ENCODE data around the gene MARCHF3.
"Not testable (repeated sequence)": the region's sequence is repeated elsewhere in the genome, so short reads cannot be mapped to it uniquely, and the experiment has no call there.

Gene MARCHF3

DNA sequence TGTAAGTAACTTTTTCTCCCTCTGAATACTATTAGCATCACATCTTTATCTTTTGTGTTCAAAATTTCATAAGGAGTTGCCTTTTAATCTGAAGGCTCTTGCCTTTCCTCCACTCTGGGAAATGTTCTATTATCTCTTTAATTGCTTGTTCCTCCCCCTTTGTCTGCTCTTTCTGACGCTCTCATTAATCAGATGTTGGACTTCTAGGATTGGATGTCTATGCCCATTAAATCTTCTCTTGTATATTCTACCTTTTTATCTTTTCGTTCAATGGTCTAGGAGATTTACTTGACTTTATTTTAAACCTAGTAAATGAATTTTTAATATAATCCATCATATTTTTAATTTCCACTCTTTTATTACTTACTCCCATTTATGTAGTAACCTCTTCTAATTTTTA is 76.7 kb downstream of the MARCHF3 start:
- no peak for DNase-seq (ENCODE audit: low spot score)

DNA sequence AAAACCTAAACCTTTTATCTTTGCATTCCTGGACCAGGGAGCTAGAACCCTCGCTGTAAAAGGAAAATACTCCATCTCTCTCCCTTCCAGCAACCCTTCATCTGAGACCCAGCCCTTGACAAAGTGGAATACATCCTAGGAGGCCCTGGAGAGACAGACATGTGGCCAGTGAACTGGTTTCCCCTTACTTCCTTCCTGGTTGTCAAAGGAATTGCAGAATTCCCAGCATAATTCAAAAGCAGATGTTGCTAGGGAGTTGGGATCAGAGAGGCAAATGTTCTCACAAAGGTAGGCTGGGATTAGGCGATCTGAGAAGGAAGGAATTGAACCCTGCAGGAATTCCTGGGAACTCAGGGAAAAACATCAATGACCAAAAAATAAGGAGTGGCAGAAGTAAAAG is 80.9 kb downstream of the MARCHF3 start:
- DNase-seq (ENCODE audit: low spot score) = no peak

DNA sequence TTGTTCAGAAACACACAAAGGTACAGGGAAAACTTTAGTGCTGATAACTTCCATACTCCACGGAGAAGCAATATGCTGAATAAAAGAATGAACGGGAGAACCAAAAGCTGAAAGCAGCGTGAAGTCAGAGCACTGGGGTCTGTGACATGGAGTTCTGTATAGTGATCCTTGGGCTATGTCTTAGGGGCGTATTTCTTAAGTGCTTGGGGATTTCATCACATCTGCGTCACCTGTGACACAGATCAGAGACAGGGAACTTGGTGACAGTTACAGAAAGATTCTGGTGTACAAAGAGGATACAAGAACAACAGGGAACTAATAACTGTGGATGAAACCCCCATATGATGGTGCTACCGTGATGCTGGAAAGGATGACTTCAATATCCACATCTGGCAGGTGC is 81.9 kb downstream of the MARCHF3 start:
- DNase-seq (ENCODE audit: low spot score) = no peak

DNA sequence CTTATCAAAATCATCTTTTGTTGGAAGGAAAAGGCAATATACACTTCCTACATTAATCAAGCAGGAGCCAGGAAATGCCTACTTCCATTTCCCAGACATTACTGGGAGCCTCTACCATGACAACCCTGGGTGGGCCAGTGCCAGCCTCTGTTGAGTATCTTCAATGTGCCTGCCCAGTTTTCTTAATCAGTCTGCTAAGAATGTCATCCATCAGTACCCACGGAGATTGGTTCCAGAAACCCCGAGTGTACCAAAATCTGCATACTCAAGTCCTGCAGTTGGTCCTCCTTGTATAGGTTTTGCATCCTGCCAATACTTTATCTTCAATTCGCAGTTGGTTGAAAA is 82.4 kb downstream of the MARCHF3 start:
- DNase-seq (ENCODE audit: low spot score) = no peak

DNA sequence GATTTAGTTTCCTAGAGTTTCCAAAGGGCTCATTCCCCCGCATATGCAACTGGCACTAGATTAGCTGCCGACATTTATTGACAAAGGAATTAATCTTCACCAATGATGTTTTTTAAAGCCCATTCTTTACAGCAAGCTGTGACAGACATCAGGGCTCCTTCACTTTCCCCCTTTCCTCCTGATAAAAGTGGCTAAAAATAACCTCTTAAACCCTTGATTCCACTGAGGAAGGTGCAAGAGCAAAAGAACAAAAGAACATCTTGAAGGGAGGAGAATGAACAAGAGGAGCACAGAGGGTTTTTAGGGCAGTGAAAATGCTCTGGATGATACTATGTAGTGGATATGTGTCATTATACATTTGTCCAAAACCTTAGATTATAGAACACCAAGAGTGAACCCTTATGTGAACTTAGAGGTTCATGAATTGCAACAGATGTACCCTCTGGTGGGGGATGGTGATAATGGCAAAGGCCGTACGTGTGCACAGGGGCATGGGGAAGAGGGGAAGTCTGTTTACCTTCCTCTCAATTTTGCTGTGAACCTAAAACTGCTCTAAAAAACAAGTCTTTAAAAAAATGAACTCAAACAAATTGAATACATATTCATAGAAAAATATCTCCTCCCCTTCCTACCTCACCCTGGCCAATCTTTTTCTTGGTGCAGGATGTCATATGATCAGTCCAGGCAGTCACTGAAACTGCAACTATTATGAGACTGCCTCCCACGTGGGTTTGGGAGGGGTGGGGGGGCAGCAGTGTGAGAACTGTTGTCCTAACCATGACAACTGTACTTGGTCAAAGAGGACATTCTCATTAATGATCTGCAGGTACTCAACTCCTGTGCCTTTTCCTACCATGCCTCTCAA is 83.0 kb downstream of the MARCHF3 start:
- DNase-seq (ENCODE audit: low spot score) = no peak

DNA sequence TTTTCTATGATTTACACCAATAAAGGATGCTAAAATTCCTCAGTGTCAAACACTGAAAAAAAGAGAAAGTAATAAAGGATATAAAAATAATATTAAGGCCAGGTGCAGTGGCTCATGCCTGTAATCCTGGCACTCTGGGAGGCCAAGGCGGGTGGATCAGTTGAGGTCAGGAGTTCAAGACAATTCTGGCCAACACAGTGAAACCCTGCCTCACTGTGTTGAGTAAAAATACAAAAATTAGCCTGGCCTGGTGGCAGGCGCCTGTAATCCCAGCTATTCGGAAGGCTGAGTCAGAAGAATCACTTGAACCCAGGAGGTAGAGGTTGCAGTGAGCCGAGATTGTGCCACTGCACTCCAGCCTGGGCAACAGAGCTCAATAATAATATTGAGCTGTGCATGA is 87.5 kb downstream of the MARCHF3 start:
- DNase-seq (ENCODE audit: low spot score) = not testable (repeated sequence)

DNA sequence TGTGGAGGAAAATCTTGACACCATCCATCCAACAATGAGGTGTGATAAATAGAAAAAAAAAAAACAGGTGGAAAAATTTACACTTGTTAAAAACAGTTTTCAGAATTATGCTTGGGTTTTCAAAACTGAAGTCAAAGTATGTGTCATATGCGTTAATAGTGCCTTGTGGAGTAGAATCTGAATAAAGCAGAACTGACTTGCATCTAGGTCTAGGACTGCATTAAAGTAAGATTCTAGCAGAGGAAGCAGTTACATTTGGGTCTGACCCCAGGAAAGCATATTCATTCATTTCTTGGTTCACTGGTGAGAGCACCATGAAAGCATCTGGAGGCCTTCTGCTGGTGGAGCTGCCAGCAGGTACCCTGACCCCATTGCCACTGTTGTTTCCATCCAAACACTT is 89.0 kb downstream of the MARCHF3 start:
- no peak for DNase-seq (ENCODE audit: low spot score)

DNA sequence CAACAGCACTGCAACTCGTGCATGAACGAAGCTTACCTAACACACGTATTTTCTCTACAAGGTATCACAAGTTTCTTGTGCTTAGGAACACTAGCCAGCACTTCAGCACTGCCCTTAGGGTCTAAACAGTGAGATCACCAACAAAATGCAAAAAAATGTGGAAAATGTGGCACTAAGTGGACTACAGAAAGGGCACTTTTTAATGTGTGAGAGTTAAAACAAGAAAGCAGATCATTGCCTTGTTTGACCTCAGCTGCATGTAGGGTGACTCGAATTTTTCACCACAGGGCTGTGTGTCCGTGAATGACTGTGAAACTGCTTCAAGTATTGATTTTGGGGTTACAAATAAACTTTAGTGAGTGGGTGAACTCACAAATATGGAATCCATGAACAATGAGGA is 90.5 kb downstream of the MARCHF3 start:
- no peak for DNase-seq (ENCODE audit: low spot score)

DNA sequence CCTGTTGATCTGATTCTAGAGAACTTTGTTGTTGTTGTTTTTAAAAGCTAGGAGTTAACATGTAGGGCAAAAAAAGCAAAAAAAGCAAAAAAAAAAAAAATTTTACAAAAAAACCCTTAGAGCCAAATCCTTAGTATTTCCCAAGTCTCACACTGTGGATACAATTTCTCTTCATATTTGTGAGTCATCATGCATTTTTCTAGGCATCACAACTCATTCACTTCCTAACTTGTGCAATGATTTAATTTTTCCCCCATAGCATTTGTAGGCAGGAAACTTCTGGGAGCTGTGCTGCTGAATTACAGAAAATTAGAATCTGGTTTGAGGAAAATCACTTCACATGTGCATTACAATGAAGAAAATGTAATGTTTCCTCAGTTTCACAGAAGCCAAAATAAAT is 91.9 kb downstream of the MARCHF3 start:
- DNase-seq (ENCODE audit: low spot score) = no peak

DNA sequence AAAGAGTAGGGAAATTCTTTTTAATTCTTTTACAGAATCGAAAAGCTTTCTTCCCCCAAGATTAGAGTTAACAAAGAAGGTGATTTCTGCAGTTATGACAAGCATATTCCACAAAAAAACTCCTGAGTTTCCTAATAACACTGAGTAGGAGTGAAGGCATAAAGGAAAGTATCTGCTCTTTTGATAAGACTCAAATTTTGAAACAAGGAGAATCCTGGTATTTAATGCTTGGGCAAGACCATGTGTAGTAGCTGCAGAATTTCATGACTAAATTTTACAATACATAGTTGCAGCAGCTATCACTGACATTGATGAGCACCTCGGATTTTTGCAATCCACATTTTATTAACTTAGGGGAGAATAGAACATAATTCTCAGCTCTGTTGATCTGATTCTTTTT is 92.6 kb downstream of the MARCHF3 start:
- DNase-seq (ENCODE audit: low spot score) = no peak

DNA sequence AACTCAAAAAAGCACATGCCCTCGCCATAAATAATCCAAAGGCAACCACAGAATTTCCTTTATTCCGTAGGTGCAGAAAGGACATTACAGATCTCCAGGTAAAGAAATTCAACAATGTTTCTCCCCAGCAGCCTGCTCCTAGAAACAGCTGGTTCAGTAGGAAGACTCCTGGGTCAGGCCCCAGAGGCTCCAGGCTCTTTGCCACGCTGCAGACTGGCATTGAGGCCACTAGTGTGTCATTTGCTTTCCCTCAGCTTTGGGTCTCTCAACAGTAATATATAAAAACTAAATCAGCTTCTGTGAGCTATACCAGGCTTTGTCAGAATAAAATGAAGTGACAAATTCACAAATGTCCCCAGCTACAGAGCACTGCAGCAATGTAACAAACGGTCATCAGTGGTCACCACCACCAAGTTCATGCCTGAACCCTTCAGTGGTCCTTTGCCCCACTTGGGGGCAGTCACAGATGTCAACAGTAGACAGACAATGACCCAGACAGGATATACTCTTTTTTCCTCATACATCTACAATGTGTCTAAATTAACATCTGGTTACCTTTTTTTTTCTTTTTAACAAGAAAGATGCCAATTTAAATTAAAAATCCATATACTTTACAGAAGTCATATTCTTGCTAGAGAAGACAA is 93.5 kb downstream of the MARCHF3 start:
- DNase-seq (ENCODE audit: low spot score) = no peak

DNA sequence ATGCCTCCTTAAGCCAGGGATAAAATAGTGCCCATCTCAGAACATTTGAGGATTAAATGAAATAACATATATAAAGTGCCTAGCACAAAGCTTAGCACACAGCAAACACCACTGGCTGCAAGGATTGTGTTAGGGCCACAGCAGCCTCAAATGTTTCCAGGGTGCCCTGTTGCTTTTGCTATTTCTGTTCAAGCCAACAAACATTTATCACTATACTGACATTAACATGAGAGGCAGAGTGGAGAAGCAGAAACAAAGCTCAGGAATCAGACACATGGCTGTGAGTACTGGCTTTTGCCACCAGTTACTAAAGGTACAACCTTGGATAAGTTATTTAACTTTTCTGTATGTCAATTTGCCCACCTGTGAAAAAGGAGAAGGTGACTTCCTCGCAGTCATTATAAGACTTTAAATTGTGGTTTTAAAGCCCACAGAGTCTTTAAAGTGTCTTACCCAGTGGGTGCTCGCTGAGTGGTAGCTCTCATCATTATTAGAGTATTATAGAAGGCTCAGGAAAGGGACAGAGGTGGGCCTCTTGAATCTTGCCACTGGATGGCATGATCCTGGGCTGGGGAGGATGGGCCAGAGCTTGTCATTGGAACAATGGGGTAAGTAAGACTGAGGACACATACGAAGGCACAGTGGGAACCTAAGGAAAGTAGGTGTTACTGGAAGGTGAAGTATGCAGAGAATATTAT is 98.2 kb downstream of the MARCHF3 start:
- DNase-seq (ENCODE audit: low spot score) = no peak

DNA sequence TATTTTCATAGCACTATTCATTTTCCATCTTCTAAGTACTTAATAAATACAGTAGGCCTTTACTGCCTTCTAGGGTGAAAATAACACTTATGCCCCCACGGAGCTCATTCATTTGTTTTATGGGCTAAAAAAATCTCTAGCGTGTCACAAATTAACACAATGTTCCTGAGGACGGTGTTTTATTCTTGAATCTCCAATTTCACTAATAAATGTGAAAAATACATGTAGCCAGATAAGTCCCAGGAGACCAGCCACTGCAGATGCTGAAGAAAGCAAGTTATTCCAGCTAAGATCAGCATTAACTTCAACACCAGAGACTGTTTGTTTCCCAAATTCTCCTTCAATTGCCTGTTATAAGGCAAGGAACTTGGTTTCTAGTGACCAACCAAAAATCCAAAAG is 102.3 kb downstream of the MARCHF3 start:
- no peak for DNase-seq (ENCODE audit: low spot score)

DNA sequence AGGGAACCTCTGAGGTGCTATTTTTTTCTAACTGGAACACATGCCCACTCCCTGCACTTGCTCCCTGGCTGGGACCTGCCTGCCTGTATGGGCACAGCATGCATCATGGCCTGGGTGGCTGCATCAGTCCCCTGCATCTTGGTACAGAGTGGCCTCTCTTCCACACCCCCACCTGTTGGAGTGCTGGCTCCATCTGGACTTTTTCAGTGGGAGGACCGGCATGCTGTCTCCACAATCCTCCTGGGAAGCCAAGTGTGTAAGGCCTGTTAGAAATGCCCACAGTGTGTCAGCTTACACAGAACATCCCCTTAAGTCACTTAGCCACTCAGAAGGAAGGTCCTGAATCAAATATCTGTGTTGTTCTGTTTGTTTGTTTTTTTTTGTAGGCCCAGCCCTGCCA is 102.9 kb downstream of the MARCHF3 start:
- no peak for DNase-seq (ENCODE audit: low spot score)

DNA sequence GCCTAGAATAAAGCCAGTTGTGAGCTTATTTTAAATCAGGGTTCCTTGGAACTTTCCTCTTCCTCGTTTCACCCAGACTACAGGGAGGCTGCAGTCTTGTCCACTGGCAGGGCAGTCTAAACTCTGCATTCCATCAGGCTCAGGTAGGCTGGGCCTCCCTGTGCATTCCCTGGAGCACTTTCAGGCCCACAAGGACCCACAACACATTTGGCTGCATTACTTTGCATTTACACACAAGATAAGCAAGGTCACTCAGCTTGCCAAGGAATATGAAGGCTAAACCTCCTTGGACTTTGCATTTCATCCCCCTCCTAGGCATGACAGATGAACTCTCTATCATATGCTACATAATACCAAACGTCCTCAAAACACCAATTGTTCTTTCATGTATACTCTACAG is 104.2 kb downstream of the MARCHF3 start:
- DNase-seq (ENCODE audit: low spot score) = no peak

DNA sequence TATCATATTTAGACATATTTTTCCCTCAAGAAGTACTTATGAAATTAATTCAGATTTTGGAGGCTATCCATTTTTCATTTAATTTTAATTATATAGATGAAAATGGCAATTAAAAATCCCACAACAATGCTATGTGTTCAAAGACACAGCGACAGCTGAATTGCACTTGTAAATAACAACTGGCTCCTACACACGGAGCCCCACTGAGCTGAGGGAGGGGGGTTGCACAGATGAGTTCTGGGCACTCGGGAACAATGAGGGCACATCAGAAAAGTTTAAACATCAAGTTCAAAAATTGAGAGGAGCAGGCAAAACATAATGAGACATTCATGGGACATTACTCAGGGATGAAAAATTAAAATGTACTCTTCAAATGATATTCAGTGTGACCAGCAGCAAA is 104.9 kb downstream of the MARCHF3 start:
- DNase-seq (ENCODE audit: low spot score) = no peak

DNA sequence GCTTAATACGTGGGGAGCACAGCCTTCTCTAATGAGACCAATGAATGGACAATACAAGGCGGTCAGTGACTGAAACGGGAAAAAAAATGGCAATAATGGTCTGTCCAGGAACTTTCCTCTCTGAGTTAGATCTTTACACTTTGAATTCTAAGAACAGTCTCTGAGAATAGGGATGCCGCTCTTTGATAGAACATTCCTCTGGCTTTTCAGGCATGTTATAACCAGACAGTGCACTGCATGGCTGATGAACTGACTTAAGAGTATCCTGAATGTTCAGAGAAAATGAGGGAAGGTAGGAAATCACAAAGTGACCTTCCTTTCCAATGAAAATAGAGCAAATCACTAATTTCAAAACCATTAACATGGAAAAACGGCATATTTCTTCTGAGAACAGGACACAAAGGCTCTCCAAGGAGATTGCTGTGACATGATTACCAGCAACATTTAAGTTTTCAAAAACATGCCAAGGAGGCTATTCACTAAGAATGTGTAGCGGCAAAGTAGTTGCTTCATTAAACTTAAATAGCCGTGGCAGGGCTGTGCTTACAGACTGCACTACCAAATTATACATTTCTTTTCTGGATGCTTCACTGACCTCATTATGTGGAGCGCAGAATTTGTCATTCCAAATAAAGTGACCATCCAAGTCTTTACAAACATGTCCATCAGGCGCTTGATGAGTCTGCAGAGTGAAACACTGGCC is 105.9 kb downstream of the MARCHF3 start:
- DNase-seq (ENCODE audit: low spot score) = no peak

DNA sequence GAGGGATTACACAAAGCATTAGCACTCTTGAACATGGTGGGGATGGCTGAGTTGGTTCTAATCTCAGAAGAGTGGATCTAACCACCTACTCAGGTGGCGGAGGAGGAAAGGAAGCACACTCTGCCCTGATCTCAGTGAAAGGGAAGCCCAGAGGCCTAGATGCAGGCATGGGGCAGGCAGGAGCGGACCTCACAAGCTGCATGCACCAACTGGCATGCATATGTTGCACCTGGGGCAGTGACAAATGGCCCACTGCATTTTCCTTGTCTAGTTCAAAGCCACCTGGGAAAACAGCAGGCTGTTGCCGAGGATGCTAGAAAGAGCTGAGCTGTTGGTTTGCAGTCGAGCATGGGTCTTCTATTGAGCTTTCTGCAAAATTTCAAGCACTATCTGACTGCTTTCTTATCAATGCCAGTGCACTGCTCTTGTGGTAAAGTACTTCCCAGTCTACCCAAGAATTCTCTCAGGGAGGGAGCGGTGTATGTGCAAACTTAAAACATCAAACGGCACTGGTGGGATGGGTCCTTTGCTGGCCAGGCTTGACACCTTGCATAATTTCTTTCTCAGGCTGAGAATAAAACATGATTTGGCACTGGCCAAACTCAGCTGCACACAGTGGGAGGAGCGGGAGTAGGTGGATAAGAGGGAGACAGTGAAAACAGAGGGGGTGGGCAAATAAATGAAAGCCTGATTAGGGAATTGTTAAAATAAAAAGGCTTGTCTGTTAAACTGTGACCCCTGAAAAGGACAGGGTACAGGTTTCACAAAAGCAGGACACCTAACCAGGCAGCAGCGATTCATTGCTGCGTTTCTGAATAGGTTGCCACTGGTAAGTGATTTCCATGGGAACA is 108.9 kb downstream of the MARCHF3 start:
- DNase-seq (ENCODE audit: low spot score) = no peak

DNA sequence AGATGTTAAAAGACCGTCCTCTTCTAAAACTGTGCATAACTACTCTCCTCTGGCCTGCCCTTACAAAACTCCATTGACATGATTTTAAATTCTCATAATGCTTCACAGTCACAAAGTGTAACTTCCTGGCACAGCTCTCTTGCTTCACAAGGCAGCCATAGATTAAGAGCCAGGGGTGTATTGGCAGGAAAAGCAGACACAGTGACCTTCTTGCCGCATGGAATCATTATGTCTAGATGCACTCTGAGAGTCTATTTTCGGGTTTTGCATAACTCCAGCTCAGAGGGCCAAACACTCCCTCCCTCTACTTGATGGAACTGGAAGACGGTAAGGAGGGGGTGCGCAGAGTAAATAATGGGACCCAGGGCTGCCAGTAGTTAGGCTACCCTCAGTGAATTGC is 110.1 kb downstream of the MARCHF3 start:
- no peak for DNase-seq (ENCODE audit: low spot score)

DNA sequence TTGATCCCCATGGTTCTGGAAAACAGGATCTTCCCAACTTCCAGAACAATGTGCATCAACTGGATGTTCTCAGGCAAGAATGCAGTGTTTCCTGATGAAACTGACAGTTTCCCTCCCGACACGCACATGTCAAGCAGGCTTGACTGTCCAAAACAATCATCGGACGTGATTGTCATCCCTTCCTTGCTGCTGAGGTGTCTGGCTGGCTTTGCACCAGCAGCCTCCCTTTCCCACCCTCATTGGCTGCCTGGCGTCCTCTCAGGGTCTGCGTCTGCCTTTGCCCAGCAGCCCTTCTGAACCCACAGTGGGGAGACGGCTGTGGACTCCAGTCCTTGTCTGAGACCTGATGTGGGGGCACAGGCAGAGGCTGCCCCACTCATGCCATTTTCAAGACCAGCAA is 110.8 kb downstream of the MARCHF3 start:
- DNase-seq (ENCODE audit: low spot score) = no peak

DNA sequence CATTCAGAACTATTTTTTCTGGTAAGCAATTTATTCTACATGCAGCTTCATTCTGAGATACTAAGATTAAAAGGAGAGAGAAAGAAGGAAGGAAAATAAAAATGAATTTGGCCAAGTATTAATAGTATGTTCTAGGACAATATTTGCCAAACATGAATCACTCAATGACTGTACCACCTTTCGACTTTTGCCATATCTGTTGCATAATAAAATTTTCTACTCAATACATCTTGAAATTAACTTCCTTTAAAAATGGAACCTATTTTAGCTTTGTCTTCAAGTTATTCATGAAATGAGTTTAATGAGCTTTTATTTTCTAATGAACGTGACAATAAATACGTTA is 111.8 kb downstream of the MARCHF3 start:
- no peak for DNase-seq (ENCODE audit: low spot score)
